Measurements from ENCODE around the gene PALLD. TPM values are rescaled to one million over a fixed set of nuclear protein-coding genes. Genes with fewer than 3 reads are reported as not detected.
A peak's percentile ranks its signal among the peaks of the same experiment; 100 is the strongest.

The PALLD gene
- total and polyA plus RNA-seq, 2 of the 13 experiments (the other 11 are each of a cell fraction or from before 2014, with no cell fraction given), result 0.50 to 1.5 TPM

GRCh38 chr4:168919706-168920324 is 423.0 kb downstream of the PALLD start (continued):
- TF ChIP-seq ZIK1 (CRISPR knock-in tag; IDR thresholded peaks at IDR 0.05; ENCODE audit: borderline replicate concordance, low read depth), result no peak
- no peak for TF ChIP-seq AKNA (CRISPR knock-in tag; IDR thresholded peaks at IDR 0.05; ENCODE audit: borderline replicate concordance)
- no peak for TF ChIP-seq ZNF121 (CRISPR knock-in tag; IDR thresholded peaks at IDR 0.05)
- TF ChIP-seq RARA (CRISPR knock-in tag; IDR thresholded peaks at IDR 0.05), result 0 out of 2 replicates have a peak, but pooled peaks have one; percentile 28
- TF ChIP-seq TCF12 (IDR thresholded peaks at IDR 0.05), result no peak
- no peak for TF ChIP-seq TCF12 (CRISPR knock-in tag; IDR thresholded peaks at IDR 0.05)
- TF ChIP-seq ZNF276 (CRISPR knock-in tag; IDR thresholded peaks at IDR 0.05; ENCODE audit: low read depth), result no peak
- no peak for TF ChIP-seq ZSCAN21 (CRISPR knock-in tag; IDR thresholded peaks at IDR 0.05; ENCODE audit: borderline replicate concordance)
- no peak for TF ChIP-seq ZNF296 (CRISPR knock-in tag; conservative IDR thresholded peaks at IDR 0.05)
- TF ChIP-seq TOE1 (CRISPR knock-in tag; IDR thresholded peaks at IDR 0.05), result no peak
- 0 out of 2 replicates have a peak, but pooled peaks have one; percentile 25 for TF ChIP-seq USF2 (IDR thresholded peaks at IDR 0.05; ENCODE audit: low read depth, low read length)
- TF ChIP-seq USF2 (CRISPR knock-in tag; IDR thresholded peaks at IDR 0.05; ENCODE audit: borderline replicate concordance), result peak; percentile 47; the same call in 1 of the 2 replicates
- TF ChIP-seq NCOR1 (IDR thresholded peaks at IDR 0.05; ENCODE audit: borderline replicate concordance, low read length), result no peak
- no peak for TF ChIP-seq ARID3A (IDR thresholded peaks at IDR 0.05; ENCODE audit: low read depth, low read length)
- TF ChIP-seq ZNF207 (IDR thresholded peaks at IDR 0.05; ENCODE audit: borderline replicate concordance), result no peak
- TF ChIP-seq RAD51 (IDR thresholded peaks at IDR 0.05; ENCODE audit: borderline replicate concordance), result peak; percentile 67; the same call in 1 of the 2 replicates
- no peak for TF ChIP-seq ZNF704 (CRISPR knock-in tag; IDR thresholded peaks at IDR 0.05; ENCODE audit: borderline replicate concordance)
